DMS153 treated with DMSO at 0.1 percent for 48 hours (cell line): ENCODE data around the gene SELENON.

Experiments
- DNase-seq: peaks from one replicate; lab custom pipeline; 2025; ENCODE audit not compliant: unreplicated experiment; lab: John Stamatoyannopoulos, UW

Gene SELENON, protein sequence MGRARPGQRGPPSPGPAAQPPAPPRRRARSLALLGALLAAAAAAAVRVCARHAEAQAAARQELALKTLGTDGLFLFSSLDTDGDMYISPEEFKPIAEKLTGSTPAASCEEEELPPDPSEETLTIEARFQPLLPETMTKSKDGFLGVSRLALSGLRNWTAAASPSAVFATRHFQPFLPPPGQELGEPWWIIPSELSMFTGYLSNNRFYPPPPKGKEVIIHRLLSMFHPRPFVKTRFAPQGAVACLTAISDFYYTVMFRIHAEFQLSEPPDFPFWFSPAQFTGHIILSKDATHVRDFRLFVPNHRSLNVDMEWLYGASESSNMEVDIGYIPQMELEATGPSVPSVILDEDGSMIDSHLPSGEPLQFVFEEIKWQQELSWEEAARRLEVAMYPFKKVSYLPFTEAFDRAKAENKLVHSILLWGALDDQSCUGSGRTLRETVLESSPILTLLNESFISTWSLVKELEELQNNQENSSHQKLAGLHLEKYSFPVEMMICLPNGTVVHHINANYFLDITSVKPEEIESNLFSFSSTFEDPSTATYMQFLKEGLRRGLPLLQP

GRCh38 chr1:25799935-25800702 lies at the start of gene SELENON:
Gene SELENON (plus strand): TSS chr1:25800193. CDS start chr1:25800231, 38 bp downstream.
- DNase-seq = peak; percentile 35

DNA sequence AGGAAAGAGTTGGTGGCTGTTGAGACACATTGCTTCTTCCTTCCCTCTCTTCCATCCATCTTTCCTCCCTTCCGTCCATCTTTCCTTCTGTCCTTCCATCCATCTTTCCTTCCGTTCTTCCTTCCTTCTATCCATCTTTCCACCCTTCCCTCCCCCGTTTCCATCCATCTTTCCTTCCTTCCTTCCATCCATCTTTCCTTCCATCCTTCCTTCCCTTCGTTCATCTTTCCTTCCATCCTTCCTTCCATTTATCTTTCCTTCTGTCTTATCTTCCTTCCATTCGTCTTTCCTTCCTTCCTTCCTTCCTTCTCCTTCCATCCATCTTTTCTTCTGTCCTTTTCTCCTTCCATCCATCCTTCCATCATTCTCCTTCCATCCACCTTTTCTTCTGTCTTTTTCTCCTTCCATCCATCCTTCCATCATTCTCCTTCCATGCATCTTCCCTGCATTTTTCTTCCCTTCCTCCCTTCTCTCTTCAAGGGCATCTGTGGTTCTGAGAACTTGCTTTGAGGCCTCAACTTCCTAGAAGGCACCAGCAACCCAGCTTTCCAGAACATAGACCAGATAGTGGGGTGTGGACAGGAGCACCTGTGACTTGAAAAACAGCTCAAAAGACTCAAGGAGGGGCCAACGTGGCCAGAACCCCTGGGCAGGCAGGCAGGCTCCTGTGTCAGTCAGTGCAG lies 48.9 kb upstream of the SELENON start:
- DNase-seq = no peak

DNA sequence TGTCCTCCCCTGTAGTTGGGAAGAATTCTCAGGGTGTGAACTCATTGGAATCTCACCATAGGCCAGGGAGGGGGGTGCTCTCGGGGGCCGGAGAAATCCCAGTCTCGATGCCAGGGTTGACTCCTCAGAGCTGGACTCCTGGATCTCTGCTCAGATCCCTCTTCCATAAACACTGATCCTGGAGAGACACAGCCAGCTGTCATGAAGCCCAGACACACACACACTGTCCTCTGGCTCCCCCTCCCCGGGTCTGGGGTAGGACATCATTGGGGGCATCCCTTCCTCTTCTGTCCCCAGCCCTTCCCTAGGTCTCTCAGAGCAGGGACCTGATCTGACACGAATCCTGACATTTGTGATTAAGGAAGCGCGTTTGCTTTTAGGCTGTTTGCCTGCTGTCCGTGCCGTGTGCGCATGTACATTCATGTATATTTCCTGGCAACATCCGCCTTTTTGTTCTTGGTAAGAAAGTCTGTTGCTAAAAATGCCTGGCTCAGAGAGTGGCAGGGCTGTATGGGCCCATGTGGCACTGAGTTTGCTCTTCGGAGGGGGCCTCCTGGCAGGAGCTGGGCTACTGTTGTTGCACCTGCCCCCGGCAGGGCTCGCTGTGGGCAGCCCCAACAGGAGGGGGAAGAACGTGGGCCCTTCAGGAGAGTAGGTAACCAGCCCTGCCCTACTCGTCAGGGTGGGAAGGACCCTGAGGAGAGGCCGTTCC lies 45.4 kb upstream of the SELENON start:
- no peak for DNase-seq

GRCh38 chr1:25755475-25756125 lies 44.4 kb upstream of the SELENON start:
- no peak for DNase-seq

DNA sequence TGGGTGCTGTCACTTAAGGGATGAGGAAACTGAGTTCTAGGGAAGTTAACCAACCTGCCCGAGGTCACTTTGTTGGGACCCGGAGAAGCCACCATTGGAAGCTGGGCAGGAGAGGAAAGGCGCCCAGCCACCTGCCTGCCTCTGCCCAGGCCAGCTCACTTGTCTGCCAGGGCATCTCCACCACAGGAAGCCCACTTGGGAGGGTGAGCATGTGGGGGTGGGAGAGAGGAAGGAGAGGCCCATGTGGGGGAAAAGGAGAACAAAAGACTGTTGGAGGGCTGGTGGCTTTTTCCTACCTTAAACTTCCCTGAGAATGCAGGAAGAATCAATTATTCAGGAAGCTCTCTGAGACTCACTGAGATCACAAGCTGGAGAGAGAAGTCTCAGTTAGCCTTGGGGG lies 43.8 kb upstream of the SELENON start:
- DNase-seq = no peak

- DNase-seq = no peak
Measured at GRCh38 chr1:25757151-25757845, 42.7 kb upstream of the SELENON start.

- no peak for DNase-seq
Measured at GRCh38 chr1:25757846-25758185, 42.2 kb upstream of the SELENON start.

GRCh38 chr1:25758466-25759070 lies 41.4 kb upstream of the SELENON start:
- no peak for DNase-seq

- no peak for DNase-seq
Measured at GRCh38 chr1:25760122-25760719, 39.8 kb upstream of the SELENON start.

DNA sequence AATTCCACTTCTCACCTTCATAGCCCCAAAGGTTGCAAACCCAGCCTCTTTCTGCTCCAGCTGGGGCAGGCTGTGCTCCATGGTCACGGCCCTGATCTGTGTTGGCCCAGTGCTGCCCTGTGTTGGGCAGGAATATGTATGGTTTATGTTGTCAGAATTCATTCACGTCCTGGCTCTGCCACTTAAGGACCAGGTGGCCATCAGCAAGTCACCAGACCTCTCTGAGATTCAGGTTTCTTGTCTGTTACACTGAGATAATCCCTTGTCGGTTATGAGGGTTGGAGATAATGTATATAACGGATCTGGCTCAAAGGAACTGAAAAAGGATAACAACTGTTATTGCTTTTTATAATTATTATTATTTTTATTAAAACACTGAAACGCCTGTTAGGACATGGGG lies 39.1 kb upstream of the SELENON start:
- DNase-seq = no peak

DNA sequence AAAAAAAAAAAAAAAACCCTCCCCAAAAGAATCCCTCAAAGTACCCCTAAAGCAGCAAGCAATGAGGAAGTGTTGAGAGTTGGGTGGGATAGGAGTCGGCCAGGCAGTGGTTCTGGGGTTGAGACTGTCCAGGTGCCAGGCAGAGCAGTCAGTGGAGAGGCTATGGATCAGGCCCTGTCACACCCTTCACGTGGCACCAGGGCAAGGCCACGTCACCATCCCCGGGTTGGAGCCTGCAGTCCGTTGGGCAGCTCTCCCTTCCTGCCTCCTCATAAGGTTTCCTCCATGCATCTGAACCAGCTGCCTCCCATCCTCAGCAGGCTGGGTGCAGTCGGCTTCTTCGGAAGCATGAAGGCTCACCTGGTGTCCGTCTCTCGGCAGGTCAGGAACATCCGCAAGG lies 36.5 kb upstream of the SELENON start:
- no peak for DNase-seq

GRCh38 chr1:25765136-25765922 lies 34.7 kb upstream of the SELENON start:
- no peak for DNase-seq

DNA sequence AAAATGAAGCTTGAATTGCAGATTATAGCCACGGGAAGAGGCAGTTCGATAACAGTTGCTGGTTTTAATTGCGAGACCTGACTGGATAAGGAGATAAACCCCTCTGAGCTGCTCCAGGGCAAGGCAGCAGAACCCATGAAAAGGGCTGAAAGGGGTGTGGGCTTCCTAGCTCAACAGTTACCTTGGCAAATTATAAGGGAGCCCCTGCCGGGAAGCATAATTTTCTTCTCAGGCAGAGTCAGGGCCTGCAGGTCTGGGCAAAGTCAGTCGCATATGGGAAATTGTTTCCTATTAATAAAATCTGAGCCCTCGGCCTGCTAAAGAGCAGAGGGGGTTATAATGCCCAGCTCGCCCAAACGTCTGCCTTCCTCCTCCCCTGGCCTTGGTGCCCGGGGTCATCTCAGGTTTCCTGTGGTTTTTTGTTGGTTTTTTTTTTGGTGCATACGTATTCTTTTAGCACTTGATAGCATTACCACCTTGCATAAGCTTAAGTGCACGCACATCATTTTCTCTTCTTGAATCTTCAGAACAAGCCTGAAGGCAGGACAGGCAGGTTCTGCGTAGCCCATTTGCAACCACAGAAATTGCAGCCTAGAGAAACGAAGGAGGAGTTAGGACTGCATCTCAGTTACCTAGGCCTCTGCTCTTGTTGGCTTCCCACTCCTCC lies 33.9 kb upstream of the SELENON start:
- no peak for DNase-seq

DNA sequence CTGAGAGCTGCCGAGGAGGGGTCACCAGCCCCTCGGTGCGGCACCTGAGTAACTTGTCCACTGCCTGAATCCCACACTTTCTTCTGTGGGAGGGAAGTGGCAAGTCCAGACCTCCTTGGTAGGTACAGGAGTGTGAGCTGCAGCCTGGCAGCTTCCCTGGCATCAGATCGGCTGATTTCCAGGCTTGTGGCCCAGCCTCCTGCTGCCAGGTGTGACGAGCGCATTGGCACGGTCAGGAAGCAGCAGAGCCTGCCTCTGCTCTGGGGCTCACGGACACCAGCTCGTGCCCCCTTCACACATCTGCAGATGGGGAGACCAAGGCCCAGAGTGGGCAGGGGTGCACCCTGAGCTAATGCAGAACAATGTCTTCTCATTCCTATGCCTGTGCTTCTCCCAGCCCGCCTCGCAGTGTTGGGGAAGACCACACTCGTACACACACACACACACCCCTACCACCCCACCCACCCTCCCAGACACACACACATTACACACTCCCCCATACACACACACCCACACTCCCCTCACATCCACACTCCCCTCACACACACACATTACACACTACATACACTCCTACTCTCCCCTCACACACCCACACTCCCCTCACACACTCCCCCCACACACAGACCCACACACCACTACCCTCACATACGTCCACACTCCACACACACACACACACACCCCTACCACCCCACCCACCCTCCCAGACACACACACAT lies 33.1 kb upstream of the SELENON start:
- DNase-seq = no peak

DNA sequence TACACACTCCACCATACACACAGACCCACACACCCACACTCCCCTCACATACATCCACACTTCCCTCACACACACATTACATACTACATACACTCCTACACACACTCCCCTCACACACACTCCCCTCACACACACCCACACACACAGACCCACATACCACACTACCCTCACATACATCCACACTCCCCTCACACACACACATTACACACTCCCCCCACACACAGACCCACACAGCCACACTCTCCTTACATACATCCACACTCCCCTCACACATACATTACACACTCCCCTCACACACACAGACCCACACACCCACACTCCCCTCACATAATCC lies 32.6 kb upstream of the SELENON start:
- DNase-seq = no peak

GRCh38 chr1:25768999-25769398 lies 31.0 kb upstream of the SELENON start:
- no peak for DNase-seq
